IMR-90 (cell line): ENCODE results near the gene MGME1. TPM values are rescaled to one million over a fixed set of nuclear protein-coding genes. Genes with fewer than 3 reads are reported as not detected.

Experiments
- ATAC-seq: fragments of 200-7000 bp; cut with Tn5 transposase; 2 replicates; pipeline ENCODE4 v1.9.1; 2020; ENCODE audit warnings: low read depth, mild to moderate bottlenecking, moderate library complexity
- BruUV-seq: library from RNA; stranded (reverse); fragments of 400-500 nt; replicated peaks from 2 replicates; lab custom pipeline; 2021; lab: Mats Ljungman, UMichigan
- CTCF ChIA-PET: fragments of 300-600 bp; formaldehyde crosslinking; extraction: SDS; loops from one replicate; lab custom pipeline; 2021; ENCODE audit warnings: antibody characterized with exemption; lab: Yijun Ruan, JAX
- POLR2A ChIA-PET: fragments of 300-600 bp; sonication (Branson Sonifier 250); formaldehyde crosslinking; loops from one replicate; lab custom pipeline; 2022; ENCODE audit warnings: antibody characterized with exemption; ENCODE audit not compliant: unreplicated experiment; lab: Charles Lee
- DNase-seq: peaks from one replicate; pipeline ENCODE4 v3.0.0; 2013
- H2AFZ ChIP-seq: replicated peaks from 2 replicates; pipeline ENCODE3; 2013; ENCODE audit warnings: low read length, mild to moderate bottlenecking; ENCODE audit not compliant: poor library complexity
- H2AK5ac ChIP-seq: 2 replicates; pipeline ENCODE4 v1.6.1; 2013; ENCODE audit warnings: low read depth, low read length, inconsistent platforms
- H2AK9ac ChIP-seq: replicated peaks from 2 replicates; pipeline ENCODE3; 2013; ENCODE audit warnings: mild to moderate bottlenecking, low read depth, low read length, moderate library complexity; ENCODE audit not compliant: poor library complexity
- H2BK120ac ChIP-seq: 2 replicates; pipeline ENCODE4 v1.6.1; 2013; ENCODE audit warnings: low read depth, low read length, inconsistent platforms
- H2BK15ac ChIP-seq: 3 replicates; pipeline ENCODE4 v1.6.1; 2013; ENCODE audit warnings: low read depth, low read length, inconsistent platforms
- H2BK20ac ChIP-seq: 2 replicates; pipeline ENCODE4 v1.6.1; 2013; ENCODE audit warnings: low read depth, mild to moderate bottlenecking, inconsistent platforms, low read length, moderate library complexity
- H2BK5ac ChIP-seq: 2 replicates; pipeline ENCODE4 v1.6.1; 2013; ENCODE audit warnings: mild to moderate bottlenecking, low read depth, low read length, inconsistent platforms; ENCODE audit not compliant: poor library complexity, severe bottlenecking
- H3K14ac ChIP-seq: replicated peaks from 2 replicates; pipeline ENCODE4 v1.6.1; 2013; ENCODE audit warnings: low read depth, low read length, inconsistent platforms
- H3K18ac ChIP-seq: 2 replicates; pipeline ENCODE4 v1.6.1; 2013; ENCODE audit warnings: low read depth, low read length, control low read depth
- H3K23ac ChIP-seq: 2 replicates; pipeline ENCODE4 v1.6.1; 2013; ENCODE audit warnings: low read depth, low read length, inconsistent platforms
- H3K27ac ChIP-seq: 2 replicates; pipeline ENCODE4 v1.5.1; 2013; ENCODE audit warnings: mild to moderate bottlenecking, control low read depth, low read length; ENCODE audit not compliant: insufficient read depth
- H3K27me3 ChIP-seq: 2 replicates; pipeline ENCODE4 v1.6.1; 2013; ENCODE audit warnings: low read length; ENCODE audit not compliant: control insufficient read depth, insufficient read depth
- H3K36me3 ChIP-seq: 2 replicates; pipeline ENCODE4 v1.6.1; 2013; ENCODE audit warnings: low read length, mixed read lengths; ENCODE audit not compliant: control insufficient read depth, insufficient read depth
- H3K4ac ChIP-seq: 2 replicates; pipeline ENCODE4 v1.6.1; 2013; ENCODE audit warnings: low read depth, low read length, inconsistent platforms
- H3K4me1 ChIP-seq: 2 replicates; pipeline ENCODE4 v1.6.1; 2013; ENCODE audit warnings: low read length, mixed read lengths; ENCODE audit not compliant: control insufficient read depth, insufficient read depth
- H3K4me2 ChIP-seq: 2 replicates; pipeline ENCODE4 v1.6.1; 2013; ENCODE audit warnings: low read depth, mild to moderate bottlenecking, control low read depth, low read length, moderate library complexity
- H3K4me3 ChIP-seq: 2 replicates; pipeline ENCODE4 v1.5.1; 2013; ENCODE audit warnings: low read depth, mild to moderate bottlenecking, control low read depth, low read length, moderate library complexity; ENCODE audit not compliant: insufficient read depth
- H3K56ac ChIP-seq: 2 replicates; pipeline ENCODE4 v1.6.1; 2013; ENCODE audit warnings: low read length, inconsistent platforms; ENCODE audit not compliant: insufficient read depth; ENCODE audit errors: extremely low read depth
- H3K79me1 ChIP-seq, 2 experiments: 2 replicates each; pipeline ENCODE4 v1.6.1; 2013; ENCODE audit warnings: low read length in 2 of 2, inconsistent platforms in 1 of 2, low read depth in 1 of 2
- H3K9ac ChIP-seq: 2 replicates; pipeline ENCODE4 v1.6.1; 2013; ENCODE audit warnings: low read depth, low read length, control low read depth
- H3K9me1 ChIP-seq: 2 replicates; pipeline ENCODE4 v1.6.1; 2013; ENCODE audit warnings: low read length, inconsistent platforms; ENCODE audit not compliant: insufficient read depth
- H3K9me3 ChIP-seq: 2 replicates; pipeline ENCODE4 v1.6.1; 2013; ENCODE audit warnings: low read length; ENCODE audit not compliant: control insufficient read depth, insufficient read depth
- H4K20me1 ChIP-seq: 2 replicates; pipeline ENCODE4 v1.6.1; 2013; ENCODE audit warnings: low read length, inconsistent platforms; ENCODE audit not compliant: insufficient read depth
- H4K5ac ChIP-seq: 2 replicates; pipeline ENCODE4 v1.6.1; 2013; ENCODE audit warnings: mild to moderate bottlenecking, low read depth, low read length, control low read depth
- H4K8ac ChIP-seq, 2 experiments: 2 replicates each; pipeline ENCODE4 v1.6.1; 2013; ENCODE audit warnings: low read depth in 2 of 2, low read length in 2 of 2, control low read depth in 1 of 2, inconsistent platforms in 1 of 2
- H4K91ac ChIP-seq: 2 replicates; pipeline ENCODE4 v1.6.1; 2013; ENCODE audit warnings: low read depth, low read length, inconsistent platforms; ENCODE audit not compliant: insufficient read depth
- BHLHE40 ChIP-seq: fragments of 150-350 bp; IDR thresholded peaks from 2 replicates; pipeline ENCODE4 v1.6.1; 2016; ENCODE audit warnings: mild to moderate bottlenecking, low read depth, low read length
- CEBPB ChIP-seq: IDR thresholded peaks from 2 replicates; pipeline ENCODE4 v1.6.1; 2012; ENCODE audit warnings: low read depth, low read length, improper control_type of control experiment
- CHD1 ChIP-seq: IDR thresholded peaks from 2 replicates; pipeline ENCODE4 v1.6.1; 2012; ENCODE audit warnings: low read depth, low read length, improper control_type of control experiment
- FOS ChIP-seq: fragments of 150-350 bp; IDR thresholded peaks from 2 replicates; pipeline ENCODE4 v1.6.1; 2016; ENCODE audit warnings: low read depth, low read length
- MAFK ChIP-seq: IDR thresholded peaks from 2 replicates; pipeline ENCODE4 v1.6.1; 2012; ENCODE audit warnings: low read depth, low read length, improper control_type of control experiment
- MAZ ChIP-seq: IDR thresholded peaks from 2 replicates; pipeline ENCODE4 v1.6.1; 2012; ENCODE audit warnings: low read depth, mild to moderate bottlenecking, low read length, improper control_type of control experiment, moderate library complexity, borderline replicate concordance
- MXI1 ChIP-seq: IDR thresholded peaks from 2 replicates; pipeline ENCODE4 v1.6.1; 2012; ENCODE audit warnings: low read depth, mild to moderate bottlenecking, low read length, moderate library complexity, borderline replicate concordance
- NFE2L2 ChIP-seq: fragments of 150-350 bp; IDR thresholded peaks from 2 replicates; pipeline ENCODE4 v1.6.1; 2016; ENCODE audit warnings: low read depth, mild to moderate bottlenecking, low read length
- POLR2A ChIP-seq: IDR thresholded peaks from 2 replicates; pipeline ENCODE4 v1.6.1; 2012; ENCODE audit warnings: mild to moderate bottlenecking, low read depth, low read length
- RAD21 ChIP-seq: IDR thresholded peaks from 2 replicates; pipeline ENCODE4 v1.6.1; 2012; ENCODE audit warnings: low read length, improper control_type of control experiment
- RCOR1 ChIP-seq: IDR thresholded peaks from 2 replicates; pipeline ENCODE4 v1.6.1; 2012; ENCODE audit warnings: mild to moderate bottlenecking, low read length, improper control_type of control experiment; ENCODE audit not compliant: insufficient replicate concordance
- RFX5 ChIP-seq: IDR thresholded peaks from 2 replicates; pipeline ENCODE4 v1.8.0; 2012; ENCODE audit warnings: low read depth, mild to moderate bottlenecking, low read length, moderate library complexity
- SMC3 ChIP-seq: fragments of 150-350 bp; IDR thresholded peaks from 2 replicates; pipeline ENCODE4 v1.6.1; 2016; ENCODE audit warnings: low read depth, mild to moderate bottlenecking, antibody characterized with exemption, low read length, moderate library complexity
- WGBS, 2 experiments: methylation state at CpG; one replicate each; pipeline versions ENCODE4 v1.1.5 to v1.1.7; 2013; ENCODE audit warnings: missing lambda C conversion rate in 2 of 2; ENCODE audit not compliant: insufficient read length in 1 of 2; ENCODE audit errors: extremely low coverage in 2 of 2; 5-methylcytosine and 5-hydroxymethylcytosine counted together
- dilution Hi-C: fragments of 300-500 bp; cut with HindIII; formaldehyde crosslinking; loops from one replicate; pipeline ENCODE4 v1.14.3; 2018; ENCODE audit warnings: low sequenced_read_pairs; ENCODE audit not compliant: unreplicated experiment
- in situ Hi-C: fragments of 300-500 bp; cut with MboI; formaldehyde crosslinking; loops from 3 replicates; pipeline ENCODE4 v1.14.3; 2019; ENCODE audit warnings: low sequenced_read_pairs, inconsistent platforms, mixed read lengths
- intact Hi-C: fragments of 100-400 bp; cut with micrococcal nuclease; formaldehyde crosslinking; loops from 2 replicates; pipeline ENCODE4 v1.10.0; 2022
- polyA plus RNA-seq, 3 experiments: library from polyadenylated mRNA; depleted of rRNA; stranded (reverse); fragments of >200 nt; gene quantifications; 2 replicates each; pipeline ENCODE4 v1.2.3, GENCODE V29; 2012; ENCODE audit warnings: low replicate concordance in 1 of 3
- total RNA-seq: library from RNA; depleted of rRNA; stranded (reverse); fragments of >200 nt; gene quantifications from 2 replicates; pipeline ENCODE4 v1.2.3, GENCODE V29; 2012
- TF ChIP-seq, protein P1 (sequence below): fragments of 150-350 bp; IDR thresholded peaks from 2 replicates; pipeline ENCODE4 v1.6.1; 2016; ENCODE audit warnings: low read depth, mild to moderate bottlenecking, low read length, moderate library complexity, borderline replicate concordance
- TF ChIP-seq, protein P2 (sequence below): fragments of 150-350 bp; IDR thresholded peaks from 2 replicates; pipeline ENCODE4 v1.6.1; 2017; ENCODE audit warnings: mild to moderate bottlenecking, antibody characterized with exemption, low read length, low read depth

The MGME1 gene
- total and polyA plus RNA-seq, 2 of the 4 experiments (the other 2 are of a cell fraction): 7.2 to 9.3 TPM

DNA sequence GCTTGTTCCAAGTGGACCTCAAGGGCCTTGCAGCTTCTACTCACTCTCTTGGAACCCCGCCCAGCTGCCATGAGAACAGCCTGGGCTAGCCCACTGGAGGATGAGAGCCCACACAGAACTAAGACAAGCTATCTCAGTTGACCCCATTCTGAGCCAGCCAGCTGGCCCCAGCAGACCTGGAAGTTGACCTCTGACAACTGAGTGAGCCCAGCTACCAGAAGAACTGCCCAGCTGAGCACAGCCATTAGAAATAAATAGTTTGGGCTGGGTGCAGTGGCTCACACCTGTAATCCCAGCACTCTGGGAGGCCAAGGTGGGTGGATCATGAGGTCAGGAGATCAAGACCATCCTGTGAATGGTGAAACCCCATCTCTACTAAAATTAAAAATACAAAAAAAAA lies 37.3 kb upstream of the MGME1 start:
- intact Hi-C loops (loop anchor here (10.0 kb wide), 1 partner anchor 397 kb away; the partner anchor contains the start of gene BFSP1), dilution Hi-C loops (no loop called here), in situ Hi-C loops (no loop called here)
- no peak overlapping the region for H2AK5ac ChIP-seq
- no peak overlapping the region for H3K4ac ChIP-seq
- no peaks in the 10 kb centered on the region for H3K36me3 ChIP-seq
- H2AK9ac ChIP-seq: no peak overlapping the region
- H3K27ac ChIP-seq: no peak overlapping the region
- peaks cover 13% of the 10 kb centered on the region for H3K9me1 ChIP-seq
- DNase-seq: no peak
- H2BK15ac ChIP-seq: no peak overlapping the region
- ChIA-PET CTCF (no interaction called here), POLR2A (no interaction called here)
- H4K91ac ChIP-seq: no peak overlapping the region
- no peak overlapping the region for H3K4me2 ChIP-seq
- H2BK5ac ChIP-seq: no peak overlapping the region
- H3K79me1 ChIP-seq: peaks cover 0 to 3% of the 10 kb centered on the region in 2 experiments; a peak in 1 of 4 replicates
- 0 out of 2 replicates have a peak, but pooled peaks cover 7% of the 10 kb centered on the region for H4K20me1 ChIP-seq
- peaks cover 3% of the 10 kb centered on the region; the same call in 1 of the 2 replicates for H3K9me3 ChIP-seq
- H4K5ac ChIP-seq: no peak overlapping the region
- H2BK120ac ChIP-seq: no peak overlapping the region
- H3K18ac ChIP-seq: no peak overlapping the region
- no peak overlapping the region for H2AFZ ChIP-seq
- no peak overlapping the region for H3K4me3 ChIP-seq
- H3K23ac ChIP-seq: no peak overlapping the region
- peaks cover 5% of the 10 kb centered on the region; the same call in 1 of the 2 replicates for H3K27me3 ChIP-seq
- no CpG with 5 or more reads among the region's 1 CpG for WGBS, 2 experiments
- ATAC-seq: no peak
- no peak overlapping the region for H3K9ac ChIP-seq
- H3K14ac ChIP-seq: no peak overlapping the region
- H2BK20ac ChIP-seq: no peak overlapping the region
- TF ChIP-seq, protein P1, sequence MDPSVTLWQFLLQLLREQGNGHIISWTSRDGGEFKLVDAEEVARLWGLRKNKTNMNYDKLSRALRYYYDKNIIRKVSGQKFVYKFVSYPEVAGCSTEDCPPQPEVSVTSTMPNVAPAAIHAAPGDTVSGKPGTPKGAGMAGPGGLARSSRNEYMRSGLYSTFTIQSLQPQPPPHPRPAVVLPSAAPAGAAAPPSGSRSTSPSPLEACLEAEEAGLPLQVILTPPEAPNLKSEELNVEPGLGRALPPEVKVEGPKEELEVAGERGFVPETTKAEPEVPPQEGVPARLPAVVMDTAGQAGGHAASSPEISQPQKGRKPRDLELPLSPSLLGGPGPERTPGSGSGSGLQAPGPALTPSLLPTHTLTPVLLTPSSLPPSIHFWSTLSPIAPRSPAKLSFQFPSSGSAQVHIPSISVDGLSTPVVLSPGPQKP: no peak
- TF ChIP-seq MAZ: no peak
- TF ChIP-seq BHLHE40: no peak
- no peak for TF ChIP-seq RAD21
- TF ChIP-seq SMC3: no peak
- no peak for TF ChIP-seq CHD1
- TF ChIP-seq, protein P2, sequence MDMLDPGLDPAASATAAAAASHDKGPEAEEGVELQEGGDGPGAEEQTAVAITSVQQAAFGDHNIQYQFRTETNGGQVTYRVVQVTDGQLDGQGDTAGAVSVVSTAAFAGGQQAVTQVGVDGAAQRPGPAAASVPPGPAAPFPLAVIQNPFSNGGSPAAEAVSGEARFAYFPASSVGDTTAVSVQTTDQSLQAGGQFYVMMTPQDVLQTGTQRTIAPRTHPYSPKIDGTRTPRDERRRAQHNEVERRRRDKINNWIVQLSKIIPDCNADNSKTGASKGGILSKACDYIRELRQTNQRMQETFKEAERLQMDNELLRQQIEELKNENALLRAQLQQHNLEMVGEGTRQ: no peak
- no peak for TF ChIP-seq RCOR1
- no peak for TF ChIP-seq NFE2L2
- TF ChIP-seq POLR2A: no peak
- no peak for TF ChIP-seq CEBPB
- no peak for TF ChIP-seq MXI1
- no peak for TF ChIP-seq FOS
- TF ChIP-seq MAFK: no peak
- TF ChIP-seq RFX5: no peak
- BruUV-seq: no TSS peak
- H3K56ac ChIP-seq: no peak overlapping the region
- H4K8ac ChIP-seq: no peak overlapping the region
- peaks cover 8% of the 10 kb centered on the region for H3K4me1 ChIP-seq
